Uterus (tissue), 4 donors: ENCODE results near the gene STUM. TPM values are rescaled to one million over a fixed set of nuclear protein-coding genes. Genes with fewer than 3 reads are reported as not detected.

Source experiments
- DNase-seq, 2 donors: peaks; one replicate each; pipeline ENCODE4 v3.0.0-alpha.2; 2019 to 2020
- H3K27ac ChIP-seq, 2 donors: fragments of 200-600 bp; sonication (generic); 1 replicate in 1 of 2; 2 replicates in 1 of 2; pipeline ENCODE4 v1.5.1; 2016 to 2018
- H3K27me3 ChIP-seq, 2 donors: fragments of 200-600 bp; sonication (generic); one replicate each; pipeline ENCODE4 v1.5.1; 2018 to 2019; ENCODE audit warnings: control low read depth in 1 of 2
- H3K36me3 ChIP-seq, 2 donors: fragments of 200-600 bp; sonication (generic); one replicate each; pipeline ENCODE4 v1.5.1; 2019; ENCODE audit warnings: control low read depth in 1 of 2
- H3K4me1 ChIP-seq, 2 donors: fragments of 200-600 bp; sonication (generic); one replicate each; pipeline ENCODE4 v1.5.1; 2018 to 2019; ENCODE audit warnings: control low read depth in 1 of 2
- H3K4me3 ChIP-seq, 2 donors: fragments of 200-600 bp; sonication (generic); 1 replicate in 1 of 2; 2 replicates in 1 of 2; pipeline ENCODE4 v1.5.1; 2018 to 2019; ENCODE audit warnings: mild to moderate bottlenecking in 1 of 2
- H3K9me3 ChIP-seq, 2 donors: fragments of 200-600 bp; sonication (generic); one replicate each; pipeline ENCODE4 v1.5.1; 2019; ENCODE audit warnings: control low read depth in 1 of 2
- POLR2A ChIP-seq, 2 donors: fragments of 450-650 bp; IDR thresholded peaks; one replicate each; pipeline ENCODE4 v1.6.1; 2016; ENCODE audit warnings: antibody characterized with exemption in 2 of 2, mild to moderate bottlenecking in 1 of 2, moderate library complexity in 1 of 2
- intact Hi-C: fragments of 100-400 bp; cut with DNase I; formaldehyde crosslinking; loops from one replicate; pipeline ENCODE4 v1.15.1; 2023; ENCODE audit warnings: low total_unique reads
- total RNA-seq, 4 donors: library from RNA; depleted of rRNA in 3 of 4; stranded (reverse); fragments of >200 nt in 3 of 4; gene quantifications; one replicate each; pipeline versions ENCODE4 v1.1.0 to v1.2.4, GENCODE V29; 2014 to 2023
- TF ChIP-seq, protein P1 (sequence below), 4 experiments: fragments of 200-600 bp in 2 of 4; fragments of 450-650 bp in 2 of 4; sonication (generic) in 2 of 4; IDR thresholded peaks; one replicate each; pipeline ENCODE4 v1.5.1; 2016 to 2019; ENCODE audit warnings: antibody characterized with exemption in 4 of 4, mild to moderate bottlenecking in 2 of 4, moderate library complexity in 1 of 4
- donor health status: DM: yes; HTN: yes; CAD: no.

Gene STUM
- total RNA-seq, 4 donors from 2014 or later, result 0.88 to 9.1 (median 2.2) TPM

DNA sequence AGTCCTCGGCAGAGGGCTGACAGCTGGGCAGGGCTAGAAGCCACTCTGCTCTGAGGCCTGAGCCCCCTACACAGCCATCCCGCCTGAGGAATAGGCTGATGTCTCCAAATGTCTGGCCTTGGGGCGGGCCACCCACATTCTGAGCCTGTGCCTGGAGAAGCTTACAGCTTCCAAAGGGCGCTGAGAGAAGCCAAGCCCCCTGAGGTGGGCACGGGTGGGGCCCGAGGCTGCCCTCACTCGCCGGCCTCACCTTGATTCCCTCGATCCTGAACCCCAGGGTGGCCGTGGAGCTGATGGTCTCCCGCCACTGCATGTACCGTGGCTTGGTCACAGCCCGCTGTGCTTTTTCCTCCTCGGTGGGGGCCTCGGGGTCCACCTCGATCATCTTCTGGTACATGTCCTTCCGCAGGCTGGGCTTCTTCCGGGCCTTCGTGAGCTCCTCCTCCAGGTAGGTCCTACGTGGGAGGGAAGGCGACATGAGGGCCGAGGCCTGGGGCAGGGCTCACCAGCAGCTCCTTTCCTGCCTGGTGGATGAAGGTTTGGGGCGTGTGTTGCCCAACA, 93.2 kb downstream of the STUM start:
- peak; percentile 16 to 21 for DNase-seq
- no peak overlapping the region for H3K4me3 ChIP-seq
- intact Hi-C loops, result loop anchor here (5.0 kb wide), 1 partner anchor 96 kb away; the partner anchor contains the start of gene ITPKB
- no peaks in the 10 kb centered on the region for H3K27me3 ChIP-seq
- TF ChIP-seq, protein P1, sequence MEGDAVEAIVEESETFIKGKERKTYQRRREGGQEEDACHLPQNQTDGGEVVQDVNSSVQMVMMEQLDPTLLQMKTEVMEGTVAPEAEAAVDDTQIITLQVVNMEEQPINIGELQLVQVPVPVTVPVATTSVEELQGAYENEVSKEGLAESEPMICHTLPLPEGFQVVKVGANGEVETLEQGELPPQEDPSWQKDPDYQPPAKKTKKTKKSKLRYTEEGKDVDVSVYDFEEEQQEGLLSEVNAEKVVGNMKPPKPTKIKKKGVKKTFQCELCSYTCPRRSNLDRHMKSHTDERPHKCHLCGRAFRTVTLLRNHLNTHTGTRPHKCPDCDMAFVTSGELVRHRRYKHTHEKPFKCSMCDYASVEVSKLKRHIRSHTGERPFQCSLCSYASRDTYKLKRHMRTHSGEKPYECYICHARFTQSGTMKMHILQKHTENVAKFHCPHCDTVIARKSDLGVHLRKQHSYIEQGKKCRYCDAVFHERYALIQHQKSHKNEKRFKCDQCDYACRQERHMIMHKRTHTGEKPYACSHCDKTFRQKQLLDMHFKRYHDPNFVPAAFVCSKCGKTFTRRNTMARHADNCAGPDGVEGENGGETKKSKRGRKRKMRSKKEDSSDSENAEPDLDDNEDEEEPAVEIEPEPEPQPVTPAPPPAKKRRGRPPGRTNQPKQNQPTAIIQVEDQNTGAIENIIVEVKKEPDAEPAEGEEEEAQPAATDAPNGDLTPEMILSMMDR (IDR thresholded peaks at IDR 0.05), result no peak
- TF ChIP-seq POLR2A (IDR thresholded peaks at IDR 0.05), result no peak
- peaks cover 0 to 18% of the 10 kb centered on the region in 2 donors for H3K4me1 ChIP-seq
- no peaks in the 10 kb centered on the region for H3K9me3 ChIP-seq
- peak overlapping the region; percentile 73 to 83 for H3K27ac ChIP-seq
- H3K36me3 ChIP-seq, result no peaks in the 10 kb centered on the region

DNA sequence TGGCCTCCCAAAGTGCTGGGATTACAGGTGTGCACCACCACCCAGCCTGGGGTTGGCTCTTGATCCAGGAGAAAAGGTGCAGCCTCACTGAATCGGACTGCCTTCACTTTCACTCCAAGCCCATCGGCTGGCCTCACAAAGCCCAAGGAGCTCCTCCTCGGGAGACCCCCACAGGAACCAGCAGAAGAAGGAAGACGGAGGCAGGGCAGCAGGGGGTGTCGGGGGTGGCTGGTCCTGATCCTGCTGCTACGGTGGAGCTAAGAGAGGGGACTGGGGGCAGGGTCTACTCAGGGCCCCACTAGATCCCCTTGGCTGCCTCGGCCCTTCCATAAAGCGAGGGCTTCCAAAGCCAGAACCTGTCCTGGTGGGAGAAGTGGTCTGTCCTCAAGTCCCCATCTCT, 93.9 kb downstream of the STUM start:
- intact Hi-C loops, result loop anchor here (5.0 kb wide), 1 partner anchor 95 kb away; the partner anchor contains the start of gene ITPKB
- TF ChIP-seq, protein P1 (IDR thresholded peaks at IDR 0.05), result no peak
- no peak for TF ChIP-seq POLR2A (IDR thresholded peaks at IDR 0.05)
- Histone ChIP-seq H3K4me1 (peaks cover 0 to 18% of the 10 kb centered on the region in 2 donors), H3K27me3 (no peaks in the 10 kb centered on the region), H3K27ac (peak overlapping the region; percentile 73 to 83), H3K4me3 (no peak overlapping the region), H3K36me3 (no peaks in the 10 kb centered on the region), H3K9me3 (no peaks in the 10 kb centered on the region)
- DNase-seq, result peak; percentile 14 to 15

DNA sequence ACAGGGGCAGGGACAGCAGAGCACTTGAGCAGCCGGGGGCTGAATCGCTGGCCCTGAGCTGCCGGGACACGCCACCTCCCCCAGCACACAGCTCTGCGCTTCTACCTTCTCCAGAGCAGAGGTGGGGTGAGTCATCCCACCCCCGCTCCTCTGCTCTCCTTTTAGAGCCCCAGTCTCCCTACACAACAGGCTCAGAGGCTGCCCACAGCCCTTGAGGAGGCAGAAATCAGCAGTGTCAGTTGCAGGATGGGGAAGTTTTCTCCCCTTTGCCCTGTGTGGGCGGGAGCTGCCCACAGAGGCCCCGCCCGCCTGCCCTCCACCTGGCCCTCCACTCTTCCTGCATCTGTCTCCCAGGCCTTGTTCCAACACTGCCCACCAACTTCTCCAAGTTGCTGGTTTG, 94.6 kb downstream of the STUM start:
- TF ChIP-seq, protein P1 (IDR thresholded peaks at IDR 0.05), result no peak
- peak; percentile 62 to 71 for DNase-seq
- Histone ChIP-seq H3K36me3 (no peaks in the 10 kb centered on the region), H3K27me3 (no peaks in the 10 kb centered on the region), H3K4me1 (peaks cover 0 to 13% of the 10 kb centered on the region in 2 donors), H3K4me3 (no peak overlapping the region), H3K27ac (peak overlapping the region; percentile 73 to 83), H3K9me3 (no peaks in the 10 kb centered on the region)
- intact Hi-C loops, result loop anchor here (5.0 kb wide), 1 partner anchor 94 kb away; the partner anchor contains the start of gene ITPKB

DNA sequence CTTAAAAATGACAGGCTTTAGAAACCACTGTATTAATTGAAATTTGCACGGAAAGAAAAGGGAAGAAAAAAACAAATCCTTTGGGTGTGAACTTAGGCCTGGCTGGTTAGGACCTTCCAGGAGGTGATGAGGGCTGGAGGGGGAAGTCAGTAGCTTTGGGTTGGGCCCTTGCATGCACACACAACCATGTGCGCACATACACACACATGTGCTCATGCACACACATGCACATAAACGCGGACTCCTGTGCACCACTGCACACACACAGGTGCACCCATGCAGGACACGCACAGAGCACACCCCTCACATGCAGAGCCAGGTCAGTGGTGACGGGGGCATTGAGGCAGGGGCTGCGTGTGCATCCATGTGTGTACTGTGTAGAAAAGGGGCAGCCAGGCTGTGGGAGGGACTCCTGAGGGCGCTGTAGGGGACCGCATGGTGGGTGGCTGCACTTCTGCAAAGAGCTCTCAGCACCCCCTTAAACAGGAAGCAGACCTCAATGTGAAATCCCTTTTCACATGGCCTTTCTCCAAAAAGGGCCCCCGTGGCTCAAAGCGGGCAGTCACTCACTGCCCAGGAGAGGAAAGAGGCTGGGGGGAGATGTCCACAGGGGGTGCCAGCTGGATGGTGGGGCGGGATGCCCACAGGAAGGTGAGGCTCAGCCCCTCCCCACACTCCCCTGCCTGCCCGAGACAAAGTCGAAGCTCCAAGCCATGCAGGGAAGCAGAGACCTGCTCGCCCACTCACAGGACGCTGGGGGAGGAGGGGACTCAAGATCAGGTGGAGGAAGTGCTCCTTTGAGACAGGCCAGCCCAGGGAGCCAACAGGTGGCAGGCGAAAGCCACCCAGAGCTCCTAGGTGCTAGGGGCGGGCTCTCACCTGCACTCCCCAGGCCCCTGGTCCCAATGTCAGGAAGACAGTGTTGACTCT, 95.3 kb downstream of the STUM start:
- no peak for TF ChIP-seq POLR2A (IDR thresholded peaks at IDR 0.05)
- peak overlapping the region; percentile 73 to 83 for H3K27ac ChIP-seq
- DNase-seq, result peak; percentile 16 to 18
- no peaks in the 10 kb centered on the region for H3K36me3 ChIP-seq
- peaks cover 0 to 7% of the 10 kb centered on the region in 2 donors for H3K4me1 ChIP-seq
- H3K9me3 ChIP-seq, result no peaks in the 10 kb centered on the region
- H3K4me3 ChIP-seq, result no peak overlapping the region
- intact Hi-C loops, result loop anchor here (5.0 kb wide), 1 partner anchor 93 kb away; the partner anchor contains the start of gene ITPKB
- no peaks in the 10 kb centered on the region for H3K27me3 ChIP-seq

DNA sequence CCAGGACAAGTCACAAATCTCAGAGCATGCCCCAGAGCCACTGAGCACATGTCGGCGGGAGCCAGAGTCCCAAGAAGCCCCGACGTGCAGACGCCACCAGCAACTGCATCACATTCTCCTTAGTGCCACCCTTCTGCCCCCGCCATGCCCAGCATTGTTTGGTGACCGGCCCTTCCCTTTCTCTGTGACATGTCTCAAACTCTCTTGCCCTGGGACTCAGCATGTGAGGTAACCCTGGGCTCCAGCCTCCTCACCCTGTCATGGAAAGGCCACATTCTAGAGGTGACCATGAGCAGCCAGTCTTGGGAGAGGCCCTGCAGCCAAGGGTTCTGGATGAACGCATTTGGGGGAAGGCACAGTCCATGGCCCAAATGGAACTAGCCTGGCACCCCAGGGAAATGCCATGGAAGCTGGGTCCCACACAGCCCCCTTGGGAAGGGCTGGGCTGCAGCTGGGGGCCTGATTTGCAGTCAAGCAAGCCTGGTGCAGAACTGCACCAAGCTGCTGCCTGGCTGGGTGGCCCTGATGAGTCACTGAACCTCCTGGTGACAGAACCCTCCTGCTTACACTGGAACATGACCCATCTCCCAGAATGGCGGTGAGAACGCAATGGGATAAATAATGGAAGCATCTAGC, 96.1 kb downstream of the STUM start:
- no peaks in the 10 kb centered on the region for H3K36me3 ChIP-seq
- H3K4me1 ChIP-seq, result peaks cover 0 to 7% of the 10 kb centered on the region in 2 donors
- DNase-seq, result peak in 1 of 2 donors; percentile 16
- no peaks in the 10 kb centered on the region for H3K27me3 ChIP-seq
- TF ChIP-seq, protein P1 (IDR thresholded peaks at IDR 0.05), result no peak
- TF ChIP-seq POLR2A (IDR thresholded peaks at IDR 0.05), result no peak
- H3K9me3 ChIP-seq, result no peaks in the 10 kb centered on the region
- intact Hi-C loops, result loop anchor here (5.0 kb wide), 1 partner anchor 93 kb away; the partner anchor contains the start of gene ITPKB
- no peak overlapping the region for H3K4me3 ChIP-seq
- peak overlapping the region; percentile 73 to 83 for H3K27ac ChIP-seq
